GM10266 (cell line): ENCODE measurements around the gene FAM149A.

ENCODE experiments used
- DNase-seq: peaks from one replicate; pipeline ENCODE4 v3.0.0; 2012; ENCODE audit errors: extremely low spot score
- CTCF ChIP-seq: IDR thresholded peaks from 2 replicates; pipeline ENCODE4 v1.5.1; 2012; ENCODE audit warnings: mild to moderate bottlenecking, low read depth; ENCODE audit not compliant: control insufficient read depth, insufficient read depth; ENCODE audit errors: missing control alignments

FAM149A gene

DNA sequence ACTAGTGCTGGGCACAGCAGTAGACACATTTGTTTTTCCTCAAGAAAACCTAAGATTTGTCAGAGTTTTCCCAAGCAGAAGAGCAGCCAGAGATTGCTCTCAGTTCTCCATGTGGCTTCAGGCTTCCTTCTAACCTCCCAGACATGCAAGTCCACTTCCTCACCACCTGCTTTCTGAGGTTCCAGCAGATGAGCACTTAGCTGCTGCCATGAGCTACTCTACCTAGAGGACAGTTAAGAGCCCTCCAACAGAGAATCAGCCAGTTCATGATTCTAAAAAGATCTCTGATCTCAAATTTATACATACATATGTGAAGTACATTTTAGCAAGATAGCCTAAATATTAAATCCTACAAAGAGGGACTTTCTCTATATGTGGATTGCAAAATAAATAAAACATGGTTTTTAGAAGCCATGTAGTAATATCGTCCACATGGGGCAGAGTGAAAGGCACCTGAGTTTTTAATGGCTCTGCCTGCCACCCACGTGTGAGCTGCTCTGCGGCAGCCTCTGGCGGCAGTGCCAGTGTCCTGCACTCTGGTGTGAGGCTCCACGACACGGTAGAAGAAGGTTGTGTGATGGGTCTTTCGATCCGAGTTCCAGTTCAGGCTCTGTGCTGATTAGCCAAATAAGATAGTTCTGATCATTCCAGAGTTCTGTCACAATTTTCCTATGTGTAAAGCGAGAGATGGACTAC, 97.2 kb downstream of the FAM149A start:
- DNase-seq = peak; percentile 48
- peak; percentile 63 for TF ChIP-seq CTCF

DNA sequence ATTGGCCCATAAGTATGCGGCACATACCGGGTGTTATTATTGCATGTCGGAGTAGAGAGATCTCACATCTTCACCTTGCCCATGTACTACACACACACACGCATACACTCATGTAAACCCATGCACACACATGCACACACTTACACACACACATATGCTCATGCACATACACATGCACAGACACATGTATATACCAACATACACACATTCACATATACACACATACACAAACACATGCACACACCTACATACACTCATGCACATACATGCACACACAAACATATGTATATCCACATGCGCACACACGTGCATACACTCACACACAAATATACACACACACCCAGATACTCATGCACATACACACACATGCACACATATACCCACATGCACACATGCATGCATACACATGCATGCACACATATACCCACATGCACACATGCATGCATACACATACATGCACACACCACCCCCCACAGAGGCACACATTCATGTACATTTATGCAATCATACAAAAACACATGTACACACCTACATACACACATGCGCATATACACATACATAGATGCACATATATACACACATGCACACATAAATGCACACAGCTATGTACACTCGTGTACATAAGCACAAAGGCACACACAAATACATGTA, 98.1 kb downstream of the FAM149A start:
- DNase-seq = no peak
- no peak for TF ChIP-seq CTCF

- TF ChIP-seq CTCF = no peak
- DNase-seq = no peak
These were observed 98.9 kb downstream of the FAM149A start for GRCh38 chr4:186203406-186203805.

GRCh38 chr4:186204103-186204559, 99.6 kb downstream of the FAM149A start:
- no peak for DNase-seq
- no peak for TF ChIP-seq CTCF

DNA sequence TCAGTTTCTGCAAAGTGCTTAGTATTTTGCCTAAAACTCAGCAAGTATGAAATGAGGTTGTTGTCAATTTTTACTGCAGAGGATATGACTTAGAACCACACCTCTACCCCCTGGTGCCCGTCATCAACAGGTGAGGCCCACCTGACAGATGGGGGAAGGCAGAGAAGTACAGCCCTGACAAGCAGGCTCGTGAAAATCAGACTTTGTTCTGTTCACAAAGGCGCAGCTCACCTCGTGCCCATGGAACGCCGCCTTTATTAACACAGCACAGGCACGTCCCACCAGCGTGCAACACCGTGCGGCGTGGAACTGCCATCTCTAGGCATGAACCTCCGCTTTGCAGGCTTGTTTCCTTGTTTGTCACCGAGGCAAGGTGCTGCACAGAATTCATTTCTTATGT, 100.2 kb downstream of the FAM149A start:
- DNase-seq = no peak
- TF ChIP-seq CTCF = no peak

DNA sequence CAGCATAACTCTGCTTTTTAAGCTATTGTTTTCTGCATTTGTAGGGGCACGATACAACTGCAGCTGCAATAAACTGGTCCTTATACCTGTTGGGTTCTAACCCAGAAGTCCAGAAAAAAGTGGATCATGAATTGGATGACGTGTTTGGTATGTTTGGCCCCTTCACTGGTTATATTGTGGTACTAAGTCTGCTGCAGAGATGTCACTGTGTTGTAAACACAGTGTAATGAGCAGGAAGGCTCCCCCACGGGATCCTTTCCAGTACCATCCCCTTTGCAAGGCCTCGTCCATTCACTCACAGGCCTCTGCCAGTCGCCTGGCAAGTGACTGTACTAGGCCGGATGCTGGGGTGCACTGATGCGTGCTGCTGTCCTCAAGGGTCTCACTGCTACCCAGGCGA, 100.7 kb downstream of the FAM149A start:
- TF ChIP-seq CTCF = no peak
- no peak for DNase-seq

DNA sequence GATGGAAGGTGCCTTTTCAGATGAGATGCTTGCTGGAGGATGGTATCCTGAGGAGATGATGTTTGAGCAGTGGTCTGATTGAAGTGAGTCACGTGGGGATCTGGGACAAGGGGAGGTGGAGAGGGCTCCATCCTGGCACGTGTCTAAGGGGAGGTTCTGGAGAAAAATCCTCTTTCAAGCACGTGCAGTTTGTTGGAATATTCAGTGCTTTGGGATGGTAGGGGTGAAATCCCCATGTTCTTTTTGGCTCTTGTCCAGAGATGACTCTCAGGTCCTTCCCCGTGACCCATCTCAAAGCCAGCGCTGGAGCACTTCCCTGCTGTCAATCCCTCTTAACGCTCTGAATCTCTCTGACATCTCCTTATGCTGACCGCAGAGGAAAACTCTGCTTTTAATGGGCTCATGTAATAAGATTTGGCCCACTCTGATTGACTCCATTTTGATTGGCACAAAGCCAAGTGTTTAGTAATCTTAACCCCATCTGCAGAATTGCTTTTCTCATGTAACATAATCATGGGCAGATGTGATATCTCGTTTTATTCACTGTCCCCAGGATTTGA, 112.0 kb downstream of the FAM149A start:
- DNase-seq = no peak
- no peak for TF ChIP-seq CTCF
